Lung (tissue), 12 donors: Measurements from ENCODE around the gene KLHL29. TPM values are rescaled to one million over a fixed set of nuclear protein-coding genes. Genes with fewer than 3 reads are reported as not detected.

Experiments
- ATAC-seq: fragments of 200-7000 bp; cut with Tn5 transposase; one replicate; pipeline ENCODE4 v1.9.1; 2020; ENCODE audit warnings: moderate number of reproducible peaks; ENCODE audit not compliant: insufficient read depth, low FRiP score
- DNase-seq, 3 donors: peaks; one replicate each; pipeline ENCODE4 v3.0.0-alpha.2; 2013 to 2017
- H3K27ac ChIP-seq, 2 donors: one replicate each; pipeline ENCODE4 v1.5.1; 2013; ENCODE audit warnings: mild to moderate bottlenecking in 2 of 2, moderate library complexity in 2 of 2, control low read depth in 1 of 2, inconsistent platforms in 1 of 2, low read depth in 1 of 2, low read length in 1 of 2
- H3K27me3 ChIP-seq, 3 donors: one replicate each; pipeline ENCODE4 v1.5.1; 2013; ENCODE audit warnings: low read length in 2 of 3; ENCODE audit not compliant: control insufficient read depth in 3 of 3, insufficient read depth in 3 of 3
- H3K36me3 ChIP-seq, 4 donors: one replicate each; pipeline ENCODE4 v1.5.1; 2013; ENCODE audit warnings: low read length in 4 of 4, mild to moderate bottlenecking in 1 of 4, moderate library complexity in 1 of 4; ENCODE audit not compliant: control insufficient read depth in 4 of 4, insufficient read depth in 4 of 4
- H3K4me1 ChIP-seq, 5 donors: one replicate each; pipeline ENCODE4 v1.5.1; 2013; ENCODE audit warnings: low read length in 5 of 5, mild to moderate bottlenecking in 2 of 5, moderate library complexity in 1 of 5; ENCODE audit not compliant: control insufficient read depth in 5 of 5, insufficient read depth in 5 of 5
- H3K4me3 ChIP-seq: one replicate; pipeline ENCODE4 v1.5.1; 2013; ENCODE audit warnings: mild to moderate bottlenecking, control low read depth, moderate library complexity
- H3K9ac ChIP-seq, 2 donors: one replicate each; pipeline ENCODE4 v1.5.1; 2013; ENCODE audit warnings: low read length in 2 of 2, control low read depth in 1 of 2; ENCODE audit not compliant: insufficient read depth in 1 of 2
- H3K9me3 ChIP-seq, 4 donors: one replicate each; pipeline ENCODE4 v1.5.1; 2013; ENCODE audit warnings: low read length in 3 of 4, mild to moderate bottlenecking in 1 of 4, moderate library complexity in 1 of 4; ENCODE audit not compliant: control insufficient read depth in 4 of 4, insufficient read depth in 3 of 4
- CTCF ChIP-seq: IDR thresholded peaks from 2 replicates; pipeline ENCODE4 v1.5.1; 2012; ENCODE audit warnings: mild to moderate bottlenecking; ENCODE audit errors: control extremely low read depth, extremely low read depth
- WGBS, 2 donors: extraction: QIAGEN DNeasy Blood & Tissue Kit; methylation state at CpG; one replicate each; pipeline ENCODE4 v1.1.7; 2013; 5-methylcytosine and 5-hydroxymethylcytosine counted together
- polyA plus RNA-seq, 2 donors: library from polyadenylated mRNA; stranded (reverse); fragments of 200-250 nt; gene quantifications; one replicate each; pipeline ENCODE4 v1.2.1, GENCODE V29; 2013
- total RNA-seq, 2 donors: library from RNA; depleted of rRNA in 1 of 2; stranded (reverse); fragments of >200 nt in 1 of 2; gene quantifications; one replicate each; pipeline ENCODE4 v1.2.1, GENCODE V29; 2014 to 2021
- donor health status: control.
- donor health status: control.
- donor health status: Bipolar disorder and iron deficiency.
- donor health status: healthy.
- donor health status: DM: yes; HTN: yes; CAD: no.

KLHL29 gene
- total and polyA plus RNA-seq, 4 donors, result 2.7 to 16.2 (median 3.5) TPM

DNA sequence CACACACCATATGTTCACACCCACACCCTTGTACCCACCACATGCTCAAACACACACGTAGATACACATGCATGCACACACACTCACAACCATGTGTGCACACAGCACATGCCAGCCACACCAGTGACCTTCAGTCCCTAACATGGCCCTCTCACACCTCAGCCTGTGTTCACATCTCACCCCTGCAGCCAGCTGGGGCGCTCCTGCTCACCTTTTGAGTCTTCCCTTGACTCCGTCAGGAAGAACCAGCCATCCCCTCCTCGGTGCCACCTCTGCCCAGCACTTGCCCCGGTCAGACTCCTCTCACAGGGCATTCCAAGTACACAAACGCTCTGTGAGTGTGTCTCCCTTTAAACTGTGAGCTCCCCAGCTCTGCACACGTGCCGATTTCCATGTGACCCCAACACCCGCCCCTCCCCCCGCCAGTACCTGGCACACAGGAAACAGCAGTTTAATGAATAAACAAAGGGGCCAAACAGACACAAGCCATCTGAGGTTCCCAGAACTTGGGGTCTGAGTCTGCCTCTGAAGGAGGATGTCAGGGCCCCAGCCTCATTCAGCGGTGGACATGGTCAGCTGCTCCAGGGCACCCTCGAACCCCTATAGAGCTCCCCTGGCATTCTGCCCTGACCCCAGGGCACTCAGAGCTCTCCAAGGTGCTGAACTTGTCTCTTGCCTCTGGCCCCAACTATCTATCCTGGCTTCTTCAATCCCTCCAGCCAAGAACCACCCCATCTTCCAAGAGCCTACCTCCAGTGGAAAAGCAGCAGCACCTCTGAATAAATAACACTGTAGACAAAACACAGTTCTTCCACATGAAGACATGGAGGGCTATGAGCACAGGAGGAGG is 289.1 kb downstream of the KLHL29 start:
- 62 to 67% methylated on average over 12 of the region's 12 CpGs for WGBS, 2 donors
- ATAC-seq, result no peak
- no peak overlapping the region for H3K4me3 ChIP-seq

DNA sequence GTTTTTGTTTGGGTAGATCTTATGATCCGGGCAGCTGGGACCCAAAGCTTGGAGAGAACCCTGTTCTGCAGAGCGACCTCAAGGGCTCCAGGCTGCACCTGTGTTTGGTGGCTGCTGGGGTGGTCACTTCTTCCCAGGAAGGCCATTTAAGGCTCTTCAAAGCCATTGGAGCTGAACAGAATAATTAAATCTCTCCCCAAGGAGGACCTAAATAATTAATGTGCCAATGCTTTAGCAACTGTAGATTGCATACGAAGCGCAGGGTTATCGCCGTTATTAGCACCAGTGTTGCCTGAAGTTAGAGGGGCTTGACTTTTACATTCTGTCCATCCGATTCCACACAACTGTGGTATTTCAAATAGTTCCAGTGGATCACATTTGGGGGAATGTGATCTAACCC is 290.5 kb downstream of the KLHL29 start:
- Histone ChIP-seq H3K9me3 (no peaks in the 10 kb centered on the region), H3K36me3 (no peaks in the 10 kb centered on the region), H3K27ac (no peak overlapping the region), H3K27me3 (no peaks in the 10 kb centered on the region), H3K4me3 (no peak overlapping the region), H3K9ac (no peak overlapping the region), H3K4me1 (no peaks in the 10 kb centered on the region)
- no peak for DNase-seq
- no peak for ATAC-seq
- TF ChIP-seq CTCF, result no peak
- WGBS, 2 donors, result 96 to 98% methylated on average over 7 of the region's 7 CpGs

More for the DNA sequence above, 289.1 kb downstream of the KLHL29 start:
- no peaks in the 10 kb centered on the region for H3K36me3 ChIP-seq
- no peak for TF ChIP-seq CTCF
- no peak overlapping the region for H3K9ac ChIP-seq
- peaks cover 0 to 11% (median 5%) of the 10 kb centered on the region in 5 donors for H3K4me1 ChIP-seq
- H3K27me3 ChIP-seq, result no peaks in the 10 kb centered on the region
- no peaks in the 10 kb centered on the region for H3K9me3 ChIP-seq
- DNase-seq, result peak in 2 of 3 donors; percentile 26 to 40
- no peak overlapping the region for H3K27ac ChIP-seq

GRCh38 chr2:23677836-23678235 is 292.9 kb downstream of the KLHL29 start:
- H3K27ac ChIP-seq, result no peak overlapping the region
- 75 to 81% methylated on average over 2 of the region's 2 CpGs for WGBS, 2 donors
- H3K27me3 ChIP-seq, result no peaks in the 10 kb centered on the region
- no peaks in the 10 kb centered on the region for H3K36me3 ChIP-seq
- no peaks in the 10 kb centered on the region for H3K4me1 ChIP-seq
- TF ChIP-seq CTCF, result no peak
- peaks cover 0 to 3% (median 0%) of the 10 kb centered on the region in 4 donors for H3K9me3 ChIP-seq
- DNase-seq (no peak), ATAC-seq (no peak)
- no peak overlapping the region for H3K4me3 ChIP-seq
- H3K9ac ChIP-seq, result no peak overlapping the region
